A549 (cell line): Measurements from ENCODE around the gene ARFIP1.

Experiments
- CBX2 ChIP-seq: fragments of 200-600 bp; sonication (generic); IDR thresholded peaks from 2 replicates; pipeline ENCODE4 v1.6.1; 2016; ENCODE audit warnings: low read depth, mild to moderate bottlenecking, borderline replicate concordance
- NPAS2 ChIP-seq: fragments of 250-450 bp; sonication (Bioruptor Pico); IDR thresholded peaks from 2 replicates; pipeline ENCODE4 v1.8.0; 2022; ENCODE audit warnings: mild to moderate bottlenecking, moderate library complexity, borderline replicate concordance
- RCOR1 ChIP-seq: fragments of 150-350 bp; IDR thresholded peaks from 2 replicates; pipeline ENCODE4 v1.6.1; 2014; ENCODE audit warnings: antibody characterized with exemption, low read length, low read depth
- TF ChIP-seq, protein P1 (sequence below): fragments of 250-450 bp; sonication (Bioruptor Pico); IDR thresholded peaks from 2 replicates; pipeline ENCODE4 v1.5.0; 2021; ENCODE audit warnings: mild to moderate bottlenecking, moderate library complexity, borderline replicate concordance
- TF ChIP-seq, protein P2 (sequence below): fragments of >200 bp; sonication (Bioruptor Twin); formaldehyde crosslinking; IDR thresholded peaks from 3 replicates; pipeline ENCODE4 v1.5.1; 2016

DNA sequence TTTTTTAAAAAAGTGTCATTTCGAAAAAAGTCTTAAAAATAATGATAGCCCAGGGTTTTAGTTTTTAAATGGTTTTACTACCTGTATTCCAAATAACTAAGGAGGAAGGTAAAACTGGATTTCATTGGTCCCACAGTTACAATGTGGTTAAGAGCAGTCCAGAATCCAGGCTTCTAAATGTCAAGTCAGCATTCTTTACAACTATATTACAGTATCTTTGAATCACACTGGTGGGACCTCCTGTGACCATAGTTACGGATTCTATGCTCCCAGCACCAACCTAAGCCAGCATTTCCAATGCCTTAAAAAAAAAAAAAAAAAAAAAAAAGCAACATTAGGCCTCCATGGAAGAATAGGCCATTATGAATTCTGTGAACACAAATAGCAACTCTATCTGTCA lies 6.4 kb upstream of the ARFIP1 start:
- TF ChIP-seq, protein P1, sequence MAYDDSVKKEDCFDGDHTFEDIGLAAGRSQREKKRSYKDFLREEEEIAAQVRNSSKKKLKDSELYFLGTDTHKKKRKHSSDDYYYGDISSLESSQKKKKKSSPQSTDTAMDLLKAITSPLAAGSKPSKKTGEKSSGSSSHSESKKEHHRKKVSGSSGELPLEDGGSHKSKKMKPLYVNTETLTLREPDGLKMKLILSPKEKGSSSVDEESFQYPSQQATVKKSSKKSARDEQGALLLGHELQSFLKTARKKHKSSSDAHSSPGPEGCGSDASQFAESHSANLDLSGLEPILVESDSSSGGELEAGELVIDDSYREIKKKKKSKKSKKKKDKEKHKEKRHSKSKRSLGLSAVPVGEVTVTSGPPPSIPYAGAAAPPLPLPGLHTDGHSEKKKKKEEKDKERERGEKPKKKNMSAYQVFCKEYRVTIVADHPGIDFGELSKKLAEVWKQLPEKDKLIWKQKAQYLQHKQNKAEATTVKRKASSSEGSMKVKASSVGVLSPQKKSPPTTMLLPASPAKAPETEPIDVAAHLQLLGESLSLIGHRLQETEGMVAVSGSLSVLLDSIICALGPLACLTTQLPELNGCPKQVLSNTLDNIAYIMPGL (CRISPR knock-in tag), result no peak
- TF ChIP-seq, protein P2, sequence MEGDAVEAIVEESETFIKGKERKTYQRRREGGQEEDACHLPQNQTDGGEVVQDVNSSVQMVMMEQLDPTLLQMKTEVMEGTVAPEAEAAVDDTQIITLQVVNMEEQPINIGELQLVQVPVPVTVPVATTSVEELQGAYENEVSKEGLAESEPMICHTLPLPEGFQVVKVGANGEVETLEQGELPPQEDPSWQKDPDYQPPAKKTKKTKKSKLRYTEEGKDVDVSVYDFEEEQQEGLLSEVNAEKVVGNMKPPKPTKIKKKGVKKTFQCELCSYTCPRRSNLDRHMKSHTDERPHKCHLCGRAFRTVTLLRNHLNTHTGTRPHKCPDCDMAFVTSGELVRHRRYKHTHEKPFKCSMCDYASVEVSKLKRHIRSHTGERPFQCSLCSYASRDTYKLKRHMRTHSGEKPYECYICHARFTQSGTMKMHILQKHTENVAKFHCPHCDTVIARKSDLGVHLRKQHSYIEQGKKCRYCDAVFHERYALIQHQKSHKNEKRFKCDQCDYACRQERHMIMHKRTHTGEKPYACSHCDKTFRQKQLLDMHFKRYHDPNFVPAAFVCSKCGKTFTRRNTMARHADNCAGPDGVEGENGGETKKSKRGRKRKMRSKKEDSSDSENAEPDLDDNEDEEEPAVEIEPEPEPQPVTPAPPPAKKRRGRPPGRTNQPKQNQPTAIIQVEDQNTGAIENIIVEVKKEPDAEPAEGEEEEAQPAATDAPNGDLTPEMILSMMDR, result no peak
- no peak for TF ChIP-seq RCOR1
- TF ChIP-seq CBX2, result no peak
- TF ChIP-seq NPAS2 (CRISPR knock-in tag), result no peak
